OCI-LY3 (cell line): ENCODE data around the gene PTS.

Experiments
- H2AFZ ChIP-seq: fragments of 200-600, 300-600 bp; shearing (Covaris generic); 2 replicates; pipeline ENCODE4 v1.6.0; 2014; ENCODE audit warnings: antibody characterized with exemption, low read depth, low read length
- H3K27ac ChIP-seq: fragments of 200-600, 300-600 bp; sonication (generic); 2 replicates; pipeline ENCODE4 v1.5.1; 2014; ENCODE audit warnings: mild to moderate bottlenecking, low read length, moderate library complexity, mixed read lengths
- H3K27me3 ChIP-seq: fragments of 200-600, 300-600 bp; sonication (generic); 2 replicates; pipeline ENCODE4 v1.6.1; 2014; ENCODE audit warnings: low read depth, low read length, mixed read lengths
- H3K36me3 ChIP-seq: fragments of 200-600, 300-600 bp; sonication (generic); replicated peaks from 2 replicates; pipeline ENCODE3; 2014; ENCODE audit warnings: low read depth, low read length, mixed read lengths
- H3K4me1 ChIP-seq: fragments of 300-600, 200-600 bp; sonication (generic); 2 replicates; pipeline ENCODE4 v1.6.1; 2014; ENCODE audit warnings: low read length, mixed read lengths
- H3K4me2 ChIP-seq: fragments of 200-600, 300-600 bp; sonication (generic); 2 replicates; pipeline ENCODE4 v1.6.1; 2014; ENCODE audit warnings: low read length, mixed read lengths
- H3K4me3 ChIP-seq: fragments of 300-600, 200-600 bp; sonication (generic); 2 replicates; pipeline ENCODE4 v1.5.1; 2014; ENCODE audit warnings: antibody characterized with exemption, mild to moderate bottlenecking, low read length, moderate library complexity
- H3K79me2 ChIP-seq: fragments of 300-600, 200-600 bp; shearing (Covaris generic); 2 replicates; pipeline ENCODE4 v1.6.1; 2014; ENCODE audit warnings: mild to moderate bottlenecking, low read length, mixed read lengths
- H3K9ac ChIP-seq: fragments of 300-600, 200-600 bp; shearing (Covaris generic); 2 replicates; pipeline ENCODE4 v1.6.0; 2014; ENCODE audit warnings: mild to moderate bottlenecking, low read length, moderate library complexity
- H3K9me3 ChIP-seq: fragments of 200-600, 300-600 bp; shearing (Covaris generic); 2 replicates; pipeline ENCODE4 v1.6.1; 2014; ENCODE audit warnings: low read length, mixed read lengths; ENCODE audit not compliant: insufficient read depth
- H4K20me1 ChIP-seq: fragments of 200-600, 300-600 bp; sonication (generic); 2 replicates; pipeline ENCODE4 v1.6.1; 2016; ENCODE audit warnings: low read length, mixed read lengths; ENCODE audit not compliant: insufficient read depth
- CTCF ChIP-seq: fragments of 200-600, 300-600 bp; sonication (generic); IDR thresholded peaks from 2 replicates; pipeline ENCODE4 v1.5.1; 2014; ENCODE audit warnings: antibody characterized with exemption, low read length, low read depth
- EZH2phosphoT487 ChIP-seq: fragments of 200-600 bp; shearing (Covaris generic); IDR thresholded peaks from 2 replicates; pipeline ENCODE4 v1.6.1; 2018; ENCODE audit warnings: antibody characterized with exemption, mixed run types, low read depth

PTS gene

DNA sequence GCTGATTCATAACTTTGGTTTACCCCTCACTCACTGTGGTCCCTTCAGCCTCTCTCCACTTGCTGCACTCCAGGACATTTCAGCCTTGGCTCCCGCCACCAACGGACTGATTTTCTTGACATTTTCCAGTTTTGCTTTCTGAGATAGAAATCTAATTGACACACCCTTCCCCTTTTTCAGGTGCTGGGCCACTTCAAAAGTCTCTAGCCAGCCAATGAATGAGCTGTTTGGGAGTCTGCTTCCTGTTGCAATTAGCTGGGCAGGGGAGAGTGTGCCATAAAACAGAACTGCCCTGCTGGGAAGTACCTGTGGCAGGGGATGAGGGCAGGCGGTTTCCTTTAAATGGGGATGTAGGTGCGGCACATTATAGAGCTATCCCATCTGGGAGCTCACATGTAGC lies 55.5 kb downstream of the PTS start:
- peak overlapping the region; percentile 33 for H3K4me2 ChIP-seq
- peaks cover 20% of the 10 kb centered on the region for H3K27me3 ChIP-seq
- H3K4me1 ChIP-seq = 0 out of 2 replicates have a peak, but pooled peaks cover 7% of the 10 kb centered on the region
- H3K27ac ChIP-seq = no peak overlapping the region
- H3K4me3 ChIP-seq = peak overlapping the region; percentile 5; the same call in 1 of the 2 replicates
- H2AFZ ChIP-seq = no peak overlapping the region
- no peaks in the 10 kb centered on the region for H3K9me3 ChIP-seq
- H3K9ac ChIP-seq = no peak overlapping the region
- H3K79me2 ChIP-seq = no peaks in the 10 kb centered on the region
- no peaks in the 10 kb centered on the region for H4K20me1 ChIP-seq
- TF ChIP-seq CTCF (no peak), EZH2phosphoT487 (no peak)
- H3K36me3 ChIP-seq = no peaks in the 10 kb centered on the region
